Fibroblast of the aortic adventitia (primary cell): ENCODE data around the gene ADAMTSL5. TPM values are rescaled to one million over a fixed set of nuclear protein-coding genes. Genes with fewer than 3 reads are reported as not detected.

ENCODE experiments used
- DNase-seq: peaks from one replicate; pipeline ENCODE4 v3.0.0-alpha.2; 2010; ENCODE audit warnings: low read depth
- H3K4me3 ChIP-seq: 2 replicates; pipeline ENCODE4 v1.5.1; 2011; ENCODE audit warnings: low read depth, mild to moderate bottlenecking, control low read depth, low read length, moderate library complexity
- total RNA-seq: library from RNA; depleted of rRNA; stranded (reverse); fragments of >200 nt; gene quantifications from 2 replicates; pipeline ENCODE4 v1.2.3, GENCODE V29; 2012; ENCODE audit warnings: low replicate concordance
- TF ChIP-seq, protein P1 (sequence below): IDR thresholded peaks from 2 replicates; pipeline ENCODE4 v1.5.1; 2011; ENCODE audit warnings: mild to moderate bottlenecking, low read length, control low read depth, inconsistent platforms; ENCODE audit not compliant: insufficient read depth

ADAMTSL5 gene
- total RNA-seq, 1 donor = 4.2 TPM

GRCh38 chr19:1510807-1511206 is 2.0 kb downstream of the ADAMTSL5 start:
- H3K4me3 ChIP-seq = no peak overlapping the region
- TF ChIP-seq, protein P1, sequence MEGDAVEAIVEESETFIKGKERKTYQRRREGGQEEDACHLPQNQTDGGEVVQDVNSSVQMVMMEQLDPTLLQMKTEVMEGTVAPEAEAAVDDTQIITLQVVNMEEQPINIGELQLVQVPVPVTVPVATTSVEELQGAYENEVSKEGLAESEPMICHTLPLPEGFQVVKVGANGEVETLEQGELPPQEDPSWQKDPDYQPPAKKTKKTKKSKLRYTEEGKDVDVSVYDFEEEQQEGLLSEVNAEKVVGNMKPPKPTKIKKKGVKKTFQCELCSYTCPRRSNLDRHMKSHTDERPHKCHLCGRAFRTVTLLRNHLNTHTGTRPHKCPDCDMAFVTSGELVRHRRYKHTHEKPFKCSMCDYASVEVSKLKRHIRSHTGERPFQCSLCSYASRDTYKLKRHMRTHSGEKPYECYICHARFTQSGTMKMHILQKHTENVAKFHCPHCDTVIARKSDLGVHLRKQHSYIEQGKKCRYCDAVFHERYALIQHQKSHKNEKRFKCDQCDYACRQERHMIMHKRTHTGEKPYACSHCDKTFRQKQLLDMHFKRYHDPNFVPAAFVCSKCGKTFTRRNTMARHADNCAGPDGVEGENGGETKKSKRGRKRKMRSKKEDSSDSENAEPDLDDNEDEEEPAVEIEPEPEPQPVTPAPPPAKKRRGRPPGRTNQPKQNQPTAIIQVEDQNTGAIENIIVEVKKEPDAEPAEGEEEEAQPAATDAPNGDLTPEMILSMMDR = no peak
- no peak for DNase-seq

DNA sequence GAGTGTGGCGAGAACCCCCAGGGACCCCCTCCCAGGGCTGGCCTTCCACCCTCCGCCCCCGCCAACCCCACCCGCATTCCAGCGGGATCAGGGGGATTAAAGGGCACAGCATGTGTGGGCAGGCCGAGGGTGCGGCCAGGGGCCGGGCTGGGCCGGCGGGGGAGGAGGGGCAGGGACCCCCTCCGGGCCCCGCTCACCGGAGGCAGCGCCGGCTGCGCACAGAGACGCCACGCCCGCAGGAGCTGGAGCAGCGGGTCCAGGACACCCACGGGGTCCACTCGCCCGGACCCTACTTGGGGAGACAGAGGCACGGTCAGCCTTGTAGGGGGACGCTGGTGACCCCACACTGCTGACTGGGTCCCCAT is 2.4 kb downstream of the ADAMTSL5 start:
- TF ChIP-seq, protein P1 = no peak
- H3K4me3 ChIP-seq = no peak overlapping the region
- no peak for DNase-seq

- no peak for DNase-seq
- no peak overlapping the region for H3K4me3 ChIP-seq
- TF ChIP-seq, protein P1 = no peak
Observed at GRCh38 chr19:1509602-1510441, 3.0 kb downstream of the ADAMTSL5 start.

DNA sequence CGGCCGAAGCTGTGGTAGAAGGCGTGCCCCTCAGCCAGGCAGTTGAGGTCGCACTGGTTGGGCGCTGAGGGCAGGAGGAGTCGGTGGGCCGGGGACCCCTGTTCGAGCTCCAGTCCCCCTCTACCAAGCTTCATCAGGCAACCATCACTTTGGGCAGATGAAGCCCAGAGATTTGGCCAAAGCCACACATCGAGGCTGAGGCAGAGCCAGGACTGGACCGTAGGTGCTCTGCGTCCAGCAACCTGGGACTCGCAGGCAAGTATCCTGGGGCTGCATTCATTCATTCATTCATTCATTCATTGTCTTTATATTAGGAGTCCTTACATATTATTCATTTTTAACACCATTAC is 4.3 kb downstream of the ADAMTSL5 start:
- TF ChIP-seq, protein P1 = no peak
- DNase-seq = no peak
- H3K4me3 ChIP-seq = peak overlapping the region; percentile 51

GRCh38 chr19:1507763-1508506 is 4.9 kb downstream of the ADAMTSL5 start:
- H3K4me3 ChIP-seq = peak overlapping the region; percentile 64
- TF ChIP-seq, protein P1 = no peak
- DNase-seq = peak; percentile 96

- peak overlapping the region; percentile 47 for H3K4me3 ChIP-seq
- DNase-seq = no peak
- TF ChIP-seq, protein P1 = no peak
Observed at GRCh38 chr19:1507192-1507660, 5.6 kb downstream of the ADAMTSL5 start.
